Measurements from ENCODE around the gene ASTE1. TPM values are rescaled to one million over a fixed set of nuclear protein-coding genes. Genes with fewer than 3 reads are reported as not detected.

The ASTE1 gene, protein sequence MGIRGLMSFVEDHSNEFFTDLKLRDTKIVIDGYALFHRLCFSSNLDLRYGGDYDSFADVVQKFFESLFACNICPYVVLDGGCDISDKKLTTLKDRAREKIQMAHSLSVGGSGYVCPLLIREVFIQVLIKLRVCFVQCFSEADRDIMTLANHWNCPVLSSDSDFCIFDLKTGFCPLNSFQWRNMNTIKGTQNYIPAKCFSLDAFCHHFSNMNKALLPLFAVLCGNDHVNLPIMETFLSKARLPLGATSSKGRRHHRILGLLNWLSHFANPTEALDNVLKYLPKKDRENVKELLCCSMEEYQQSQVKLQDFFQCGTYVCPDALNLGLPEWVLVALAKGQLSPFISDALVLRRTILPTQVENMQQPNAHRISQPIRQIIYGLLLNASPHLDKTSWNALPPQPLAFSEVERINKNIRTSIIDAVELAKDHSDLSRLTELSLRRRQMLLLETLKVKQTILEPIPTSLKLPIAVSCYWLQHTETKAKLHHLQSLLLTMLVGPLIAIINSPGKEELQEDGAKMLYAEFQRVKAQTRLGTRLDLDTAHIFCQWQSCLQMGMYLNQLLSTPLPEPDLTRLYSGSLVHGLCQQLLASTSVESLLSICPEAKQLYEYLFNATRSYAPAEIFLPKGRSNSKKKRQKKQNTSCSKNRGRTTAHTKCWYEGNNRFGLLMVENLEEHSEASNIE
- 10 to 100 TPM in 2 of 3 donors, 1 to 10 TPM in 1; 9.4 to 15.3 (median 10.4) TPM for total RNA-seq
- long read RNA-seq, donor 1, transcript ASTE1-201 (6 exons, 2,664 nt): major isoform, 11 of 17 reads
- long read RNA-seq, donor 1, partial matches to known transcripts: 1 of 17 reads
- long read RNA-seq, donor 1, other reads (novel, unspliced or antisense): 5 of 17 reads
- long read RNA-seq, donor 2, partial matches to known transcripts: 1 of 10 reads
- long read RNA-seq, donor 2, other reads (novel, unspliced or antisense): 6 of 10 reads

GRCh38 chr3:131026321-131027151 lies at the start of gene ASTE1, which contains the start of gene NEK11:
Gene ASTE1, minus strand, starts transcription at chr3:131026825. Its CDS starts 1,519 bp downstream, at chr3:131025306.
Gene NEK11, plus strand, starts transcription at chr3:131026877. Its CDS starts 2,832 bp downstream, at chr3:131029709.
- no peaks in the 10 kb centered on the region for H3K9me3 ChIP-seq
- DNase-seq (peak; percentile 94), ATAC-seq (peak; percentile 99)
- peak within 1 kb of the TSS; percentile 48 for H3K4me3 ChIP-seq
- intact Hi-C loops (cut with DNase I, micrococcal nuclease): no loop called here
- H3K36me3 ChIP-seq (ENCODE audit: low read depth): no peaks in the 10 kb centered on the region
- no peak for TF ChIP-seq CTCF (IDR thresholded peaks at IDR 0.05)
- H3K4me1 ChIP-seq (ENCODE audit: low read depth): peaks cover 2% of the 10 kb centered on the region

DNA sequence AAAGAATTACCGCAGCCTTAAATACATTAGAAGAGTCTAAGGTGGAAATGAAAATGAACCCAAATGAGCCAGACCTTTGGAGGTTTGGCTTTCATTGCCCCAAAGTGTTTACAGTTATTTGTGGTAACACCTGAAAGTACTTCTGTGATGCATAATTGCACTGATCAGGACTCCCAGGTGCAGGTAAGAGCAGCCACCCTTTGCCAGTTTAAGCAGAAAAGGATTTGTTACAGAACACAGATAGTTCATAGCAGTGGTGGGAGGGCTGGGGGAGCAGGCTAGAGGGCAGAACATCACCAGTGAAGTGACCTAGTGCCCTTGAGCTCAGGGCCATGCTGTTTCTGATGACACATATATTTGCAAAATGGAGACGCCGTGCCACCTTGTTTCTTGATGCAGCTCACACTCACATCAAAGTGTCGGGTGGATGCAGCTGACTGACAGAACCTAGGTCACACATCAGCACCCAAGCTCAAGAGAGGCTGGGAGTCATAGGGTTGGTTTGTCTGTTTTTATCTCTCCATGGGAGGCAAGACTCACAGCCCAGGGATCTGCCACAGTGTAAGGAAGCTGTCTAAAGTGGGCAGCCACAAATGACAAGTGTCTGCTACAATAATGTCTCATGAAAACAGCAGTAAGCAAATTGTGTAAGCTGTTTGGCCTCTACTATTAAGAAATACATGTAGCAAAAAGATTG lies 49.2 kb upstream of the ASTE1 start:
- TF ChIP-seq CTCF (IDR thresholded peaks at IDR 0.05): no peak
- no peak for ATAC-seq
- Histone ChIP-seq H3K9me3 (no peaks in the 10 kb centered on the region), H3K36me3 (ENCODE audit: low read depth) (no peaks in the 10 kb centered on the region), H3K4me3 (no peak overlapping the region), H3K4me1 (ENCODE audit: low read depth) (no peaks in the 10 kb centered on the region)
- intact Hi-C loops (cut with DNase I, micrococcal nuclease): no loop called here
- no peak for DNase-seq

DNA sequence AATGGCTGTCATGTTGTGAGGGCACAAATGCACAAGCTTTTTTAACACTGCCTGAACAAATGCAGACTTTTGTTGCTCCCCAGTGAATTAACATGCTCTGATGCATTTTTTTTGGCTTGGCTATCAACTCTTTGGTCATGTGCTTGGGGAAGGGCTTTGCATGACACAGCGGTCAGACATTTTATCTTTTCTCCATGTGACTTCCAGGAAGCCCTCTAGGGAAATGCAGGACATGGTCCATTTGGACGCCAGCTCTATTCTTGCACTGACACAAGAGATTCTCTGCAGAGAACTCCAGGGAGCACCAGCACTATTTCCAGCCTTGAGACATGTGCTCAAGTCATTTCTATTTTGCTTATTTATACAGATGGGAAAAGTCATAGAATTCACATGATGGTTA lies 46.2 kb upstream of the ASTE1 start:
- intact Hi-C loops (cut with DNase I, micrococcal nuclease): no loop called here
- ATAC-seq: no peak
- H3K9me3 ChIP-seq: no peaks in the 10 kb centered on the region
- H3K36me3 ChIP-seq (ENCODE audit: low read depth): no peaks in the 10 kb centered on the region
- no peaks in the 10 kb centered on the region for H3K4me1 ChIP-seq (ENCODE audit: low read depth)
- no peak for TF ChIP-seq CTCF (IDR thresholded peaks at IDR 0.05)
- H3K4me3 ChIP-seq: no peak overlapping the region
- peak in 1 of 3 donors; percentile 2 for DNase-seq

DNA sequence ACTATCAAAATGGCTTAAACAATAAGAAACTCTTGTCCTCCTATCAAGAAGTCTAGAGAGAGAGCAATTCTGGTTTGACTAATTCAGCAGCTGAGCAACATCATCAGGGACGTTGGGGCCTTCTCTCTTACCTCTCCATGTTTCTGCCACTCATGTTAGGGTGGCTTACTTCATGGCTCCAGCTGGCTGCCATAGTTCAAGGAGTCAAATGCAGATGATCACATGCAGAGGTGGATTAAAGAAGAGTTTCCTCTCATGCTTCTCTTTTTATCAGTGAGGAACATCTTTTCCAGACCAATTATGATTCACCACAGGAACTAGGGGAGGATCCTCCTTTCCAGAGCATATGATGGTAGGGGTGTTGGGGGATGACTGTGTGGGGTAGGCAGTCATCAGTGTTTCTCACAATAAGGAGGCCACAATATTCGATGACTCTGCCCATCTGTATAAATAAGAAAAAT lies 45.5 kb upstream of the ASTE1 start:
- Histone ChIP-seq H3K4me3 (no peak overlapping the region), H3K9me3 (no peaks in the 10 kb centered on the region), H3K36me3 (ENCODE audit: low read depth) (no peaks in the 10 kb centered on the region), H3K4me1 (ENCODE audit: low read depth) (no peaks in the 10 kb centered on the region)
- ATAC-seq (no peak), DNase-seq (no peak)
- intact Hi-C loops (cut with DNase I, micrococcal nuclease): no loop called here
- no peak for TF ChIP-seq CTCF (IDR thresholded peaks at IDR 0.05)
